DMS153 (cell line): ENCODE results near the gene MAP3K5.

Experiments used
- DNase-seq: peaks from one replicate; lab custom pipeline; 2025; lab: John Stamatoyannopoulos, UW

The MAP3K5 gene

GRCh38 chr6:136571065-136571464 is 221.2 kb downstream of the MAP3K5 start:
- no peak for DNase-seq

DNA sequence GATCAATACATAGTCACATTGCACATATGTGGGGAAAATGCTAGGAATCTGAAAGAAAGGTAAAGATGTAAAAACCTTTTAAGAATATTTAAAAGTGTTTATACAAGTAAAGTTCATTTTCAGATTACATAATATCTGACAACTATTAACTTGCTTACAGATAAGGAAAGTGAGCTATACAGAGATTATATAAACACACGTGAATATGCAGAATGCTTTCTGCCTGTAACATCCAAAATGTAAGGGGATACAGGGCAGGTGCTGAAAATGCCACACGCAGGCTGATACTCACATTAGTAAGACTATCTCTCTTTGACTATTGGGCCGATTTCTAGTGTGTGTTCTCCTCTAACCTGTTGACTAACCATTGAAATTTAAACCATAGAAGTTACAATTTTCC is 224.1 kb downstream of the MAP3K5 start:
- no peak for DNase-seq

DNA sequence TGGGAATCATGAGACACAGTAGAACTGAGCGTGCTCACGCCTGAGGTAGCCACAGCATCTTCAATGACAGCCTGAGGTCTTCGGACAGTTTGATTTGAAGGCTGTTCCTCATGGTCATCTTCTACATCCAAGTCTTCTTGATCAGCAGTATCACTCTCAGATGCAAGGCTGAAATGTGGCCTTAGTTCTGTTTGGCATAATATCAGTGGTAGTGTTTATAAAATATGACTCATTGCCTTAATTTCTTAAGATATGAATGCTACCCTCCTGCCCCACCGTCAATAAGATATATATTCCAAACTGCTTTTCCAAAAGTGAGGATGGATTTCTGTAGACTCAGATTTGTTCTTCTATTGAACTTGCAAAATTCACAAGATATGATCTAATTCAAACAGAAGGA is 224.6 kb downstream of the MAP3K5 start:
- DNase-seq, result no peak

GRCh38 chr6:136566851-136567250 is 225.4 kb downstream of the MAP3K5 start:
- DNase-seq, result no peak

- DNase-seq, result peak; percentile 78
Observed at GRCh38 chr6:136566007-136566487, 226.2 kb downstream of the MAP3K5 start.

GRCh38 chr6:136564180-136564579 is 228.1 kb downstream of the MAP3K5 start:
- no peak for DNase-seq

DNA sequence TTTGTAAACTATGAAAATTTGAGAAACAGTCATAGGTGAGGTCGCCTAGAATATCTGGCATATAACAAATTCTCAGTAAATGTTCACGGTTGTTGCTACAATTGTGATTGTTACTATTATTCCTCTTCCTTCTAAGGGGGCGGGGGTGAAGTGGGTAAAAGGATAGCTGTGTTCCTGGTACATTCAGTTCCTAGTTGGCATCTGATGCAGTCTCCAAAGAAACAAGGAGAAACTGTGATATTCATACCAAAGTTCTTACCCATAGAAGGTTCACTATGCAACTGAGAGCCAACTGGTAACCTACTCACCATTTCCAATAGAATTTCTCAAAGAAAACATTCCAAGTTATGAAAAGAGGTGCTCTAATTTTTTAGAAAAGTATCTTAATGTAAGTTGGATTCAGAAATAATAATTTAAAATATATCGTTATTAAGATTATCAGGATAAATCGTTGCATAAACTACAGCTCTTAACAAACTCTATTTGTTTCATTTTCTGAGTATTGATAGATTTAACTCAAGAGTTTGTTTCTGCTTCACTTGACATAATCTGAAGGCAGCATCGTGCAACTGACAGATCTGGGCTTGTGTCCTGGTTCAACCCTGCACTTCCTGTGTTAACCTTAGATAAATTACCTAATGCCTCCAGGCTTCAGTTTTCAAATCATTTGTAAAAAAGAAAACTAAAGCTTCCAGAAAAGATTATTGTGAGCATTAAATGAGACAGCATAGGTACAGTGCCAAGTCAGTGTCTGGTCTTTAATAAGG is 228.7 kb downstream of the MAP3K5 start:
- DNase-seq, result no peak

- DNase-seq, result no peak
Observed at GRCh38 chr6:136562211-136562610, 230.1 kb downstream of the MAP3K5 start.

DNA sequence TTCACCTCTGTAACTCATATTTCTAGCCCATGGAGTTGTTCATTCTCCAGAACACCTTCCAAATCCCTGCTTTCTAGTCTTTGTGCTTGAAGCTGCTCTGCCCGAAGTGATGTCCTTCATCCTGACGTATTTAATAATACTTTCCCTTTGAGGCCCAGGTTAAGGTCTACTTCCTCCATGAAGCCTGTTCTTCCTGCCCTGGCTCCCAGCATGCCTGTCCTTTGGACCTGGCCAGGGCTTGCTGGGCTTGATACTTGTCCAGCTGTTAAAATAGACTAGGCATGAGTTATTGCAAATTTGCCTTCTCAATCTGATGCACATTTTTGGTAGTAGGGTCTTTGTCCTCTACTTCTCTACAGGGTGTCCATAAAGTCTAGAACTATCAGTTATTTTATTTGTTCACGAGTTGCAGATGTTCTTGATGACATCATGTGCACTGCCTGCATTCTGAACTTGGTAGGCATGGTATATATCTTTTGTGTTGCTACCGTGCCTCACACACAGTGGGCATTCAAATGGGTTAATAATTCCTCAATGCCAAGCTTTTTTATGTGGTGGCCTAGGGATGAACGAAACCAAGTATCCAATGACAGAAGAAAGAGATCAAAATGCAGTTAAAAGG is 239.0 kb downstream of the MAP3K5 start:
- no peak for DNase-seq

- no peak for DNase-seq
Observed at GRCh38 chr6:136552054-136552453, 240.2 kb downstream of the MAP3K5 start.

- no peak for DNase-seq
Observed at GRCh38 chr6:136551103-136551502, 241.2 kb downstream of the MAP3K5 start.

GRCh38 chr6:136550330-136551071 is 241.8 kb downstream of the MAP3K5 start, which contains the start of gene MAP7:
MAP7 (minus strand) TSS chr6:136550422; CDS start chr6:136550408, 14 bp downstream.
- DNase-seq, result peak; percentile 90

- no peak for DNase-seq
Observed at GRCh38 chr6:136550045-136550329, 242.3 kb downstream of the MAP3K5 start.

- DNase-seq, result no peak
Observed at GRCh38 chr6:136549300-136550044, 242.8 kb downstream of the MAP3K5 start.

GRCh38 chr6:136548582-136549299 is 243.5 kb downstream of the MAP3K5 start:
- no peak for DNase-seq

DNA sequence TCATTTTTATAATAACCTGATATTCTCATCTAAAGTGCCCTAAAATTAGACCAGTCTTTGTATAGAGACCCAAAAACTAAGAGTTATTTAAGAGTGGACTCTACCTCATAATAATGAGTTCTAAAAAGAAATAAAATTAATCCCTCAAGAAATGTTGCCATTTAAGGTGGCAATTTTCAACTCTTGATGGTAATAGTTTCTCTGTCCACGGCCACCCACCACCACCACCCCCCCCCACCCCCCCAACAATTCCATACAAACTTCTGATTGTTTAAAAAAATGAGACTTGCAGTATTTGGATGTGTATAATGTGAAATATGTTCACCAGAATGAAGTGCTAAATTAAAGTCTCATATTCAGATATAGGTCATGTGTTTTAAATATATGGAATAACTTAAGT is 244.4 kb downstream of the MAP3K5 start:
- DNase-seq, result no peak

- DNase-seq, result peak; percentile 39
Observed at GRCh38 chr6:136547336-136547735, 244.9 kb downstream of the MAP3K5 start.

GRCh38 chr6:136546331-136546730 is 245.9 kb downstream of the MAP3K5 start:
- DNase-seq, result no peak

DNA sequence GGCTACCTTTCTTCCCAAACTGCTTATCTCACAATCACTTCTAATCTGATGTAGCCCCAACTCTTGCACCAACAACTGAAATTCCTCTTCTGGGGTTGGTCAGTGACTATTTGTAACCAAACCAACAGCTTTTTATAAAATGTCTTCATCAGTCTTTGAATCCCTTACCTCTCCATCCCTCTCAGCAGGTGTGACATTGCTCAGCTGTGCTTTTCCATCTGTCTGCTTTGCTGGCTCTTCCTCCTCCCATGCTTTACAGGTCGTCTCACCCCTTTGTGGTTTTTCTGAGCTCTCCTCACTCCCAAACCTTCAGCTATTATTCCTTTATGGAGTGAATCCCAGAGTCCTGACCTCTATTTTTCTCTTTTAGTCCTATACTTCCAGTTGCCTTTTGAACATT is 248.0 kb downstream of the MAP3K5 start:
- no peak for DNase-seq

- DNase-seq, result no peak
Observed at GRCh38 chr6:136541395-136541794, 250.9 kb downstream of the MAP3K5 start.

DNA sequence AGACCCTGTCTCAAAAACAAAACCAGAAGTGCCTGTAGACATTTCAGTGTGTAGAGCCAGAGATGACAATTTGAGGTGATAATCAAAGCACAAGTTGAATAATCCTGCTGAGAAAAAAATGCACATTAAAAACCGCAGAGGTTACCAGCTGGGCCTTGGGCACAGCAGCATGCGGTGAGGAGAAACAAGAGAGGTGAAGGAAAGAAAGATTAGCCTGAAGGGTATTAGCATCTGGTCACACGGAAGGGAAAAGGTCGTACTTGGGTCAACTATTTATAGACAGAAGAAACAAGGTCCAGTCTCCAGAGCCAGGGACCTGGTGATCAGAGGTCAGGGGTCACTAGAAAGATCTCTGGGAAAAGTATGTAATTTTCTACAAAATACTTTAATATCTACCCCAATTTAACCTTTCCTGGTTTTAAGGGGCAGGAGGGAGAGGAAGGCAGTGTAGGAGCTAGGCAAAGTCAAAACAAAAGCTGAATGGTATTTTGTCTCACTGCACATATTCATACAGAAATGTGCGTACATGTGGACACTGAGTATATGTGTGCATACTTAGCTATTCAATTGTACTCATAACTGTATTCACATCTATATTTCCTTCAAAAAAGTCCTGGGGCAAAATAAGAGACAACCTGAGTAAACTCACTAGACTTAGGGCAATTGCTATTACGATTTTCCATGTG is 252.2 kb downstream of the MAP3K5 start:
- DNase-seq, result no peak
